Body of pancreas (tissue), 4 donors: Measurements from ENCODE around the gene OPA3.

Experiments used
- POLR2A ChIP-seq, 3 donors: fragments of 450-650 bp; IDR thresholded peaks; one replicate each; pipeline ENCODE4 v1.6.1; 2016; ENCODE audit warnings: antibody characterized with exemption in 3 of 3, mild to moderate bottlenecking in 2 of 3
- TF ChIP-seq, protein P1 (sequence below), 7 experiments: fragments of 450-650 bp in 4 of 7; fragments of 200-600 bp in 3 of 7; sonication (generic) in 3 of 7; IDR thresholded peaks; one replicate each; pipeline ENCODE4 v1.5.1; 2016 to 2019; ENCODE audit warnings: antibody characterized with exemption in 7 of 7

DNA sequence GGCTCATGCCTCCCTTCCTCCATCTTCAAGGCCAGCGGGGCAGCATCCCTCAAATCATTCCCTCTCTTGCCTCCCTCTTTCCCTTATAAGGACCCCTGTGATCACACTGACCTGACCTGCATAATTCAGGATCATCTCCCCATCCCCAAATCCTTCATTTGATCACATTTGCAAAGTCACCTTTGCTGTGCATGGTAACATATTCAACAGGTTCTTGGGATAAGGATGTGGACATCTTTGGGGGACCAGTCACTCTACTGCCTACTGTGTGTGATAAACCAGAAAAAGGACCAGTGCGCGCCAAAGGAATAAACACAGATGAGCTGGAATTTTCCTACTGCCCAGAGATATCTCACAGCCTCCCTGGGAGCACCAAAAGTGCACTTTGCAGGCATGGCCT, 7.9 kb downstream of the OPA3 start:
- TF ChIP-seq, protein P1, sequence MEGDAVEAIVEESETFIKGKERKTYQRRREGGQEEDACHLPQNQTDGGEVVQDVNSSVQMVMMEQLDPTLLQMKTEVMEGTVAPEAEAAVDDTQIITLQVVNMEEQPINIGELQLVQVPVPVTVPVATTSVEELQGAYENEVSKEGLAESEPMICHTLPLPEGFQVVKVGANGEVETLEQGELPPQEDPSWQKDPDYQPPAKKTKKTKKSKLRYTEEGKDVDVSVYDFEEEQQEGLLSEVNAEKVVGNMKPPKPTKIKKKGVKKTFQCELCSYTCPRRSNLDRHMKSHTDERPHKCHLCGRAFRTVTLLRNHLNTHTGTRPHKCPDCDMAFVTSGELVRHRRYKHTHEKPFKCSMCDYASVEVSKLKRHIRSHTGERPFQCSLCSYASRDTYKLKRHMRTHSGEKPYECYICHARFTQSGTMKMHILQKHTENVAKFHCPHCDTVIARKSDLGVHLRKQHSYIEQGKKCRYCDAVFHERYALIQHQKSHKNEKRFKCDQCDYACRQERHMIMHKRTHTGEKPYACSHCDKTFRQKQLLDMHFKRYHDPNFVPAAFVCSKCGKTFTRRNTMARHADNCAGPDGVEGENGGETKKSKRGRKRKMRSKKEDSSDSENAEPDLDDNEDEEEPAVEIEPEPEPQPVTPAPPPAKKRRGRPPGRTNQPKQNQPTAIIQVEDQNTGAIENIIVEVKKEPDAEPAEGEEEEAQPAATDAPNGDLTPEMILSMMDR (IDR thresholded peaks at IDR 0.05): no peak
- no peak for TF ChIP-seq POLR2A (IDR thresholded peaks at IDR 0.05)
